ENCODE results near the gene RAB11FIP3.
"Not testable (repeated sequence)": the region's sequence is repeated elsewhere in the genome, so short reads cannot be mapped to it uniquely, and the experiment has no call there.

DNA sequence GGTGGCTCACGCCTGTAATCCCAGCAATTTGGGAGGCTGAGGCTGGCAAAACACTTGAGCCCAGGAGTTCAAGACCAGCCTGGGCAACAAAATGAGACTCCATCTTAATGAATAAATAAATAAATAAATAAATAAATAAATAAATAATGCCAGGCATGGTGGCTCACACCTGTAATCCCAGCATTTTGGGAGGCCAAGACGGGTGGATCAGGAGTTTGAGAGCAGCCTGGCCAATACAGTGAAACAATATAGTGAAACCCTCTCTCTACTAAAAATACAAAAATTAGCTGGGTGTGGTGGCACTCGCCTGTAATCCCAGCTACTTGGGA, 10.3 kb upstream of the RAB11FIP3 start:
- TF ChIP-seq EZH2phosphoT487 (IDR thresholded peaks at IDR 0.05; ENCODE audit: borderline replicate concordance); ZNF274 (IDR thresholded peaks at IDR 0.05; ENCODE audit: low read depth, low read length); SP1 (IDR thresholded peaks at IDR 0.05; ENCODE audit: low read depth); RAD21 (IDR thresholded peaks at IDR 0.05; ENCODE audit: low read depth): not testable (repeated sequence)
